ENCODE measurements around the gene HOXA1.

HOXA1 gene

GRCh38 chr7:27092819-27093110, 3.0 kb downstream of the HOXA1 start:
- no peak for DNase-seq (ENCODE audit: low read depth, low spot score)

- no peak for DNase-seq (ENCODE audit: low read depth, low spot score)
Observed at GRCh38 chr7:27091941-27092818, 3.6 kb downstream of the HOXA1 start.

GRCh38 chr7:27091105-27091504, 4.7 kb downstream of the HOXA1 start:
- no peak for DNase-seq (ENCODE audit: low read depth, low spot score)

GRCh38 chr7:27088002-27088922, 7.5 kb downstream of the HOXA1 start:
- no peak for DNase-seq (ENCODE audit: low read depth, low spot score)

GRCh38 chr7:27083646-27084045, 12.2 kb downstream of the HOXA1 start:
- no peak for DNase-seq (ENCODE audit: low read depth, low spot score)

GRCh38 chr7:27082171-27082570, 13.6 kb downstream of the HOXA1 start:
- no peak for DNase-seq (ENCODE audit: low read depth, low spot score)

- DNase-seq (ENCODE audit: low read depth, low spot score), result no peak
Observed at GRCh38 chr7:27080844-27081436, 14.9 kb downstream of the HOXA1 start.

- no peak for DNase-seq (ENCODE audit: low read depth, low spot score)
Observed at GRCh38 chr7:27079234-27079975, 16.4 kb downstream of the HOXA1 start.

- DNase-seq (ENCODE audit: low read depth, low spot score), result no peak
Observed at GRCh38 chr7:27078616-27079233, 17.1 kb downstream of the HOXA1 start.

GRCh38 chr7:27073076-27073475, 22.7 kb downstream of the HOXA1 start:
- no peak for DNase-seq (ENCODE audit: low read depth, low spot score)

GRCh38 chr7:27071622-27072390, 24.0 kb downstream of the HOXA1 start:
- DNase-seq (ENCODE audit: low read depth, low spot score), result no peak

- DNase-seq (ENCODE audit: low read depth, low spot score), result no peak
Observed at GRCh38 chr7:27068259-27068658, 27.5 kb downstream of the HOXA1 start.

- no peak for DNase-seq (ENCODE audit: low read depth, low spot score)
Observed at GRCh38 chr7:27066148-27066547, 29.7 kb downstream of the HOXA1 start.

- DNase-seq (ENCODE audit: low read depth, low spot score), result no peak
Observed at GRCh38 chr7:27065709-27066108, 30.1 kb downstream of the HOXA1 start.

- DNase-seq (ENCODE audit: low read depth, low spot score), result no peak
Observed at GRCh38 chr7:27064661-27065060, 31.1 kb downstream of the HOXA1 start.

GRCh38 chr7:27064159-27064558, 31.6 kb downstream of the HOXA1 start:
- DNase-seq (ENCODE audit: low read depth, low spot score), result no peak

GRCh38 chr7:27062946-27063345, 32.9 kb downstream of the HOXA1 start:
- DNase-seq (ENCODE audit: low read depth, low spot score), result no peak

- no peak for DNase-seq (ENCODE audit: low read depth, low spot score)
Observed at GRCh38 chr7:27053153-27053552, 42.6 kb downstream of the HOXA1 start.

- DNase-seq (ENCODE audit: low read depth, low spot score), result no peak
Observed at GRCh38 chr7:27051451-27051850, 44.3 kb downstream of the HOXA1 start.

- no peak for DNase-seq (ENCODE audit: low read depth, low spot score)
Observed at GRCh38 chr7:27048438-27048837, 47.4 kb downstream of the HOXA1 start.
